Measurements from ENCODE around the gene CAPN5.

Gene CAPN5

DNA sequence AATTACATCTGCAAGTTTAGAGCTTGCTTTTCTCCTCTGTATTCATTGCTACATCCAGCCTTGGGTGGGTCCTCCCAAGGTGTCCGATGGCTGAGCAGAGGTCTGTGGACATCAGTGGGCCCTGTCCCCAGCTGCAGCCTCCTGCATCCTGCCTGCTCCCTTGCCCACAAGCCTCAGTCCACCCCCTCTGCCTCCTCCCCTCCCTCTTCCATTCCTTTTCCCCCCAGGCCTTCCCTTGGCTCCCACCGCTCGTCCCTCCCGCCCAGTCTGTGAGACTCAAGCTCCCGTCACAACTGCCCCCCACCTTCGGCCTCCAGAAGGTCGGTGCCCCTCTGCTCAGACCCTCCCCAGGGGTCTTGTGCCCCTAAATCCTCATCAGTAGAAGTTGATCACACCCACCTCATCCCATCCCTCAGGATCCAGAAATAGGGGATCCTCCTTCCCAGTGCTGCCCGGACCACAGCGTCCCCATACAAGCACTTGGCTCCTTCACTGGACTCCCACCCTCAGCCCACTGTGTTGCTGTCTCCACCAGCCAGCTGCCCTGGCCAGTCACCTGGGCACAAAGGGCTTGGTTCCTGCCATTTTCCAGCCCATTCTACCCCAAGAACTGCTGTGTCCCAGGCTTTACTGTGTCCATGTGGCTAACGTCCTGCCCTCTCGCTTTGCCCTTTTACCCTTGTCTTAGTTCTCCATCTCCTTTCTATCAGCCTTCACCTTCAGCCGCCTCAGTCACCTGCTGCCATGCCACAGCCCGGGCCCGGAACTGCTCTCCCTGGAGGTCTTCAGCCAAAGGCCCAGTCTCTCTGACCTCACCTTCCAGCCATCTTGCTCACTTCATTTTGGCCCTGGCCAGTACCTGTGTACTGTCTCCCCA lies 33.6 kb downstream of the CAPN5 start:
- no peak for DNase-seq (ENCODE audit: low read depth)

GRCh38 chr11:77101043-77101537 lies 34.3 kb downstream of the CAPN5 start:
- peak; percentile 43 for DNase-seq (ENCODE audit: low read depth)

- no peak for DNase-seq (ENCODE audit: low read depth)
Measured at GRCh38 chr11:77102246-77103210, 35.8 kb downstream of the CAPN5 start, which contains the start of gene OMP. Gene OMP (plus strand): TSS chr11:77102840. CDS start chr11:77102840, 0 bp downstream.

DNA sequence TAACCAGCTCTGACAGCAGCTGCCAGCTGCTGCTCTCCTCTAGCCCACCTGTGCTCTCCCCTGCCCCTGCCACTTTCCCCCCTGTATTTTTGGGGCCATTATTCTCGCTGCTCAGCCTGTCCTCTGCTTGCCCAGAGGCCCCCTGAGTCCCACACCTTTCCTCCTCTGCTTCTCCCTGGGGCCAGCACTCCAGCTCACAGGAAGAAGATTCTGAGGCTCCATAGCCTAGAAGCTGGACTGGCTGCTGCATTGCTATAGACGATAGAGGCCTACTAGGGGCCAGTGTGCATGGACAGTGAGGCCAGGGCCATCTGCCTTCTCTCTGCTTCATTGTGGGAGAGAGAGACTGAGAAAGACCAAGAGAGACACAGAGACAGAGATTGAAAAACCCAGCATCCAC lies 36.5 kb downstream of the CAPN5 start:
- no peak for DNase-seq (ENCODE audit: low read depth)

GRCh38 chr11:77104727-77105126 lies 38.0 kb downstream of the CAPN5 start:
- DNase-seq (ENCODE audit: low read depth), result no peak

DNA sequence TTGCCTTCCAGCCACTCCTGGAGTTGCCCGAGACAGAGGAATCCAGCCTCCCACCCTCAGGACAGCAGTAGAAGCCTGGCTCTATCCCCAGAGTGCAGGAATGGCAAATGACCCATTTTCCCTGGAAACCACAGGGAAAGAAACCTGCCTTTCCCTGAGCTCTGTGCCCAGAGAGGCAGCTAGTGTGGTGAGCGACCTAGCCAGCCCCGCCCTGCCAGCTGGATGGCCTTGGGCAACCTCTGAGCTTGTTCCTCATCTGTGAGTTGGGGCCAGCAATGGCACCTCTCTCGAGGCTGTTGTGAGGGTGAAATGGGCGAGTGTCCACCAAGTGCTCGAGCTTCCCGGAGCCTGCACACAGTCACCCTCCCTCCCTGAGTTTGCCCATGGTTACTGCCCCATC lies 39.5 kb downstream of the CAPN5 start:
- DNase-seq (ENCODE audit: low read depth), result no peak

GRCh38 chr11:77106759-77107158 lies 40.0 kb downstream of the CAPN5 start:
- no peak for DNase-seq (ENCODE audit: low read depth)

GRCh38 chr11:77107950-77108349 lies 41.2 kb downstream of the CAPN5 start:
- DNase-seq (ENCODE audit: low read depth), result peak; percentile 96

- no peak for DNase-seq (ENCODE audit: low read depth)
Measured at GRCh38 chr11:77108436-77108835, 41.7 kb downstream of the CAPN5 start.

DNA sequence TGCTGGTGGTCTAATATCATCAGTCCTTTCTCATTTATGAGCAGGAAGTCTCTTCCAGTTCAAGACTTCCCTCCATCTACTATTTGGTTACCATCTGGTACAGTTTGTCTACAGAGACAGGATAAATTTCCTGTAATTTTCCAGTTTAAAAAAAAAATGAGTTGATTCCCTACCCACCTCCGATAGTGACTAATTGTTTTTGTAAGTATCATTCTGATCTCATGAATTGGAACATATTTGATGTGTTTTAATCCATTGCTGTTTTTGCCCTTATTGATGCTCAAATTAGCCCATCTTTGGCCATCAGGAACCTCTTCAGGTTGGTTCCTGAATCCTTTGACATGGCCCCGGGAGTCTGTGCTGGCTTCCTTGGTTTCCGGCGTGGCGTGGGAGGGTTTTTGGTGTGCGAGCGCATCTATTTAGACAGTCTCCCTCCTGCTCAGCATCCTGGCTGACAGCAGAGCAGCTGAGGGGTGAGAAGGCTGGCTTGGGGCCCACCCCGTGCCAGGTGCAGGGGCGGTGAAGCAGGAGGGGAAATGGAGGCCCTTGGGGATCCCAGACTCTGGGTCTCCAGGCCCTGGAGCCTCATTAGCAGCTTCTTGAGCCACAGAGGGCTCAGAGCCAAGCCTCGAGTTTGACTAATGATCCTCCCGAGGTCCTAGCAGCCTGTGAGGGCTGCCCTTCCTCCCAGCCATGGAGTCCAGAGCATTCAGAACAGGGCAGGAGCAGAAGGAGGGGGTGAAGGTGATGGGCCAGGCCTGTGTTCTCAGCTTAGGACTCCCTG lies 42.7 kb downstream of the CAPN5 start:
- DNase-seq (ENCODE audit: low read depth), result peak; percentile 71

DNA sequence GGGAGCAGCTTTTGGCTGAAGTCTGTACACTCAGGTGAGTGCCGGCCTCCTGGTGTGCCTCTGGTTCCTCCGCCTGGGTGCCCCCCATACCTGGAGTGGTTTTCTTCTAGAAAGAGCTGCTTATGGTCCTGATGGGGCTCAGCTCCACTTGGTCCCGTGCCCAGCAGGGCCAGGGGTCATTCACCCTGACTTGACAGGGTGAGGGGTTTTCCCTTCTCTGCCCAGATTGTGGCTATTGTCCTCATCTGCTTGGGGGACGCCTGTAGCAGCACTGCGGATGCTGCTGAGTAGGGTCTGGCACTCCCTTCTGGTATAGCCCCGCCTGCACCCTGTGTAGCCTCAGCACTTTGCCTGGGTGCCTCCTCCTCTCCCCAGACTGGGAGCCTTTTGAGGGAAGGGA lies 44.1 kb downstream of the CAPN5 start:
- no peak for DNase-seq (ENCODE audit: low read depth)

DNA sequence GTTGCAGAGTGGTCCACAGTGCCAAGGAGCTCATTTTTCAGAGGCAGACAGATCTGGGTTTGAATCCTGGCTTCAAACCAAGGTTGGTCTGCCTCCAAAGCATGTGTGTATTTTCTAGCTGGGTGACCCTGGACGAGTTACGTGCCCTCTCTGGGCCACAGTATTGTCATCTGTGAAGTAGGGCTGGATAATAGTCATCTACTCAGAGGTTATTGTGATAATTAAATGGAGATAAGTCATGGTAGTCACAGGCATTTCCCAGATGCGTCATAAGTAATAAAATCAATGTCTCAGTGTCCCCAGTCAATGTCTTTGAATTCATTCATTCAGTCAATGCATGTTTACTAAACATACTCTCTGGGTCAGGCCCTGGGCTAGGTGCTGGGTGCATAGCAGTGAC lies 44.5 kb downstream of the CAPN5 start:
- peak; percentile 39 for DNase-seq (ENCODE audit: low read depth)

- DNase-seq (ENCODE audit: low read depth), result no peak
Measured at GRCh38 chr11:77111946-77112345, 45.2 kb downstream of the CAPN5 start.

- no peak for DNase-seq (ENCODE audit: low read depth)
Measured at GRCh38 chr11:77112641-77113381, 46.0 kb downstream of the CAPN5 start.

DNA sequence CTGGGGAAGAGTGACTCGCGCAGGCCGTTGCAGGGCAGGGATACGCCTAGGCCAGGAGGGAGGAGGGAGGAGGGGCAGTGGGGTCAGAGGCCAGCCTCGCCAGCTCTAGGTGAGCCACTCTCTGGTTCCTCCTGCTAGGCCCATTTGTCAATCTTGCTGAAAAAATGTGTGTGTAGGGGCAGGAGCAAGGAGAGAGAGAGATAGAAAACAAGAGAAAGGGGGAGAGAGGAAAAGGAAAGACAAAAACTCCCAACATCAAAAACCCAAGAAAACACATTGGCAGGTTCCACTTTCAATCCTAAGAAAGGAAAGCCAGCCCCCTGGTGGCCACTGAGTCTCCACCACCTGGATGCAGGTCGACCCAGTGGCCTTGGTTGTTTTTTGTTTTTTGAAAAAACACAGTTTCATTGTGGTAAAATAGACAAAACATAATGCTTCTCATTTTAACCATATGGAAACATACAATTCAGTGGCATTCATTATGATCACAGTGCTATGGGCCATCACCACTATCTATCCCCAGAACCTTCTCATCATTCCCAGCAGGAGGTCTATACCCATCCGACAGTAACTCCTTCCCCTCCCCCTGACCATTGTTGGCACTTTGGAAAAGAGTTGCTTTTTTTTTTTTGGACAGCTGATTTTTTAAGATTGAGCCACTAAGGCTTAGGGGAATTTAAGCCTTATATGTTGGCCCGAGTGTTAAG lies 46.8 kb downstream of the CAPN5 start:
- DNase-seq (ENCODE audit: low read depth), result peak; percentile 52

DNA sequence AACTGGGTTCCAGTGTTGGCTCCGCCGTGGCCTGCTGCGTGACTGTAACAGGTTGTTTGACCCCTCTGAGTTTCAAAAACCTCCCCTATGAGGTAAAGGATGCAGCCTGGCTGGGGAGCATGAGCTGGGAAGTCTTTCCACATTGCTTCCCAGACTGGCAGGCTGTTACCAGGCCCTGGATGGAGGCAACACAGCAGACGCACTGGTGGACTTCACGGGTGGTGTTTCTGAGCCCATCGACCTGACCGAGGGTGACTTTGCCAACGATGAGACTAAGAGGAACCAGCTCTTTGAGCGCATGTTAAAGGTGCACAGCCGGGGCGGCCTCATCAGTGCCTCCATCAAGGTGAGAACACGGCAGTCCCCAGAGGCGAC lies 47.3 kb downstream of the CAPN5 start:
- DNase-seq (ENCODE audit: low read depth), result no peak

GRCh38 chr11:77115181-77115611 lies 48.4 kb downstream of the CAPN5 start:
- no peak for DNase-seq (ENCODE audit: low read depth)

DNA sequence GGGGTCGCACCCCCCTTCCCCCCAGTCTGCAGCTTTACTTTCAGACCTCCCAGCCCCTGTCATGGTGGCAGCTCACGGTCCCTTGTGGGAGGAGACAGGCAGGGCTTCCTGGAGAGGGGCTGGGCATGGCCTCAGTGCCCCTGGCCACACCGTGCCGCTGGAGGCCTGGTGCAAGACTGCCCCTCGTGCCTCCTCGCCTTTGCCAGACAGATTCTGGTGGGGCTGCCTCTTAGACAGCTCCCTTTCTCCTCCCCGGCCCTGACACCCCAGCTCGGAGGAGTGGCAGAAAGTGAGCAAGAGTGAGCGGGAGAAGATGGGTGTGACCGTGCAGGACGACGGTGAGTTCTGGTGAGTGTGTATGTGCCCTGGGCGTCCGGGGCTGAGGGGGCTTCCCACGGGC lies 49.2 kb downstream of the CAPN5 start:
- no peak for DNase-seq (ENCODE audit: low read depth)

- no peak for DNase-seq (ENCODE audit: low read depth)
Measured at GRCh38 chr11:77117492-77117891, 50.7 kb downstream of the CAPN5 start.

- DNase-seq (ENCODE audit: low read depth), result no peak
Measured at GRCh38 chr11:77118086-77118485, 51.3 kb downstream of the CAPN5 start.

Measured in EH (cell line).